ENCODE results near the gene OXNAD1.
"Not testable (repeated sequence)": the region's sequence is repeated elsewhere in the genome, so short reads cannot be mapped to it uniquely, and the experiment has no call there.

The OXNAD1 gene

DNA sequence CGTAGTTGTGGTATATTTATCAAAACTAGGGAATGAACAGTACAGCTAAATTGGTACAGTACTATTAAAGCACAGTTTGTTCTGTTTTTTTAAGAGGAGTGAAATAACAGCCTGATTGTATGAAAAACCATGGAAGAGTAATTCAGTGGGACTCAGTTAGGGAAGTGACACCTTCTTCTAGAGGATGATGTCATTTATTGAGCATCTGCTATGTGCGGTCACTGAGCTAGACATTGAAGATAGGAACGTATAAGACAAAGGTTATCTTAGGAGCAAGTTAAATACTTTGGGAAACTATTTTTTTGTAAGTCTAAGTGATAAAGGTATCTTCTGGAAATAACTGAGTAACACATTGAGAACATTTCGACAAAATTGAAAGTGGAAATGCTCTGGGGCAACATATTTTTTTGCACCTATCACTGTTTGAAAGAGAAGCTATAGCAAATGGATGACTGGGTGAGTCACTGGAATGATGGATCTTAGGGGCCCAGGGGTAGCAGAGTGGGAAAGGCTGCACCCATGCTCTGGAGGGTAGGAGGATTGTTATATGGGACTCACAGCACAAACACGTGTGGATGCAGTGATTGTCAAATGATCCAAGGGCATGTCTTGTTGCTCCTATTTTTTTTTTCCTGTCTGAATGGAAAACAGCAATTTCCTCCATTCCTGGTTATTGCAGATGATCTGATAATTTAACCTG lies 43.0 kb downstream of the OXNAD1 start:
- DNase-seq = no peak

DNA sequence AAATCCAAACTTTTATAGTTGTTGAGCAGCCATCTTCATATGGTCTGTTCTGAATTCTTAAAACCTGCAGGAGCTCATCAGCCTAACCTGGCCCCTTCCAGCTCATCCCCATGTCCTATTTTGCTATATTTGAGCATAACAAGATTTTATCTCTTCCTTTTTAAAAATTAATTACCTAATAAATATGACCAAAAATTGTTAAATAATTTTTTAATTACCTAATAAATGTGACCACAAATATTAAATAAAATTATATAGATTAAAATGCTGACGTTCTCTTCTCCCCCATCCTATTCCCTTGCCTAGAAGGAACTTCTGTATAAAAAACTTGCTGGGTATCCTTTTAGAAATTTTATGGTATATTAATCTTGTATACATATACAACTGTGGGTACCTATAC lies 43.7 kb downstream of the OXNAD1 start:
- DNase-seq = no peak

DNA sequence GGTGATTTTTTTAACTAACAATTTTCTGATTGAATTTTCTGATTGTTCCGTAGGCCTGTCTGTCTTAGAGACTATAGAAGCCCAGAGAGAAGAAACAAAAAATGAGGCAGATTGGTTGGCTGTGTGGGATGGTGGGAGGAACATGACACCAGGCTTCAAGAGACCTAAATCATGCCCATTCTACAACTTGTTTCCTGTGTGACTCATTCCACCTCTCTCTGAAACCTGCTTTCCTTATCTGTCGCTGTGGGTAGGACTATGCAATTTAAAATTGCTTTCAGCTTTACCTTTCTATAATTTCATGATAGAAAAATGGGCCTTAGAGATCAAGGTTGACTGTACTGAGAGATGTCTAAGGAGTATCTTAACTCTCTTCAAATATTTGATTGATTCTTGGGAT lies 44.5 kb downstream of the OXNAD1 start:
- DNase-seq = peak; percentile 85

DNA sequence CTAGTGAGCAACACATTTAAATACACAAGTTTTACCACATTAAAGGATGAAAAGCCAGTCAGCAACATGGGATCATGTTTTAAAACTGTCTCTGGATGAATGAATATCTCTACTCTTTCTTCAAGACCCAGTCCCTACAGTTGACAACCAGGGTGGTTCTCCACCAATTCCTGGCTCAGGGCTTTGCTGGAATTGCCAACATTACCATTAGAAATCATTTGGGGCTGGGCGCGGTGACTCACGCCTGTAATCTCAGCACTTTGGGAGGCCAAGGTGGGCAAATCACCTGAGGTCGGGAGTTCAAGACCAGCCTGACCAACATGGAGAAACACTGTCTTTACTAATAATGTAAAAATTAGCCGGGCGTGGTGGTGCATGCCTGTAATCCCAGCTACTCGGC lies 45.5 kb downstream of the OXNAD1 start:
- DNase-seq = not testable (repeated sequence)

DNA sequence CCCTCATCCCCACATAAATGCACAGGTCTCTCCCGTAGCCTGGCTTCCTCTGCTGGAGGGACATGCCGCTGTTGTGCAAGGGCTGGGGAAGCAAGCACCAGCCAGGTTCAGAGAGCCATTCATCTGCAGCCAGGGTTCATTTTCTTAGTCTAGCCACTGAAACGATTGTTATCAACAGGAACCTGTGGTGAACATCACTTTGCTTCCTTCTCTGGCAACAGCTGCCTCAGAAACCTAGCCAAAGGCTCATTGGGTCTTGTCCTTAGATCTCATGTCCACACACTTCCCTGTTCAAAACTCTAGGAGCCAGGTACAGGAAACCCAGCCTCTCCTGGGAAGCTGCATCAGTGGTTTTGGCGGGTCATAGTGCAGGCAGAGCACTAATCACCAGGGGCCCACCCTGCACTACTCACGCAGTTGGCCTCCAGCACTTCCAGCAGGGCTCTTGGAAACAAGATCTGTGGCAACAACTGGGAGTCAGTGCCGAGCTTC lies 47.0 kb downstream of the OXNAD1 start:
- DNase-seq = peak; percentile 77

DNA sequence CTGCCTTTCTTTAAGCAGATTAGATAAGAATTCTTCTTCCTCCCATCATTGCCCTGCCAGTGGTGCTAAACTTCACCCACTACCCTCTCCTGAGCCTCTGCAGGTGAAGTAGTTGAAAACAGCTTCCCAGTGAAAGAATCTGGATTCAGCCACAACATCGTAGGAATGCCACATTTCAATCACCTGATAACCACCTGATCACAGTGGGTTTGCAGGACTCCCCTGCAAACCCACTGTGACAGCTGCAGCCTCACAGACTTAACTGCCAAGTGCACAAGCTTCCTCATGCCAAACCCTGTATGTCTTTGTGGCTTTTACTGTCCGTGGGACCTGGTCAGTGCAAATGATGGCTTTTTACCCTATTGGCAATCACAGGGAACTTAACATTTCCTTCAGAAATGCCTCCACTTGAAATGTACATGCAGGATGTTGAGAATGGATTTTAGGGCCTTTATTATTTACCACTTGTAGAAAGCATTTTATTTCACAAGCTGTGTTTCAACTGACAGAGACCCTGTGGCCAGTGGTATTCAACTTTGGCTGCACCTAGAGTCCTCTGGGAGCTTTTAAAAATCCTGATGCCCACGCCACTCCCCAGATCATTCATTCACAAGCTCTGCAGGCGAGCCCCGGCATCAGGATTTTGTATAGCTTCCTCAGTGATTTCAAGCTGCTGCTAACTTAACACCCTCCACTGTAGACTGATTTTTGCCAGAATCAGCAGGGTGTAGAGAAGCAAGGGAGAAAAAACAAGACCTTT lies 49.1 kb downstream of the OXNAD1 start:
- no peak for DNase-seq

DNA sequence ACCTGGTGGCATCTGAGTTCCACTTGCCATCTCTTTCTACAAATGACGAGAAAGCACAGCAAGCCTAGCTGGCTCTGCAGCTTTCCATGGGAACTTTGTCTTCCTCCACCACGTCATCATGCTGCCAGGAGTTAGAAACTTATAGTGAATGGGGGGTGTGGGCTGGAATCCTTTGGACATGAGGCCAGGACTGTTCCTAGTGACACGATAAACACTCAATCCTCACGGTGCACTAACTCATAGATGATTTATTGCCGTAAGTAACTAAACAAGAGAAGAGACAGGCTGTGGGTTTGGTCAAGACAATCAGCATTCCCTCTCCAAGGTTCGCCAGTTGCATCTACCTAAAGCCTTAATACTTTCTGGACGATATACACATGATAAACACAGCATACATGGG lies 50.6 kb downstream of the OXNAD1 start:
- no peak for DNase-seq

DNA sequence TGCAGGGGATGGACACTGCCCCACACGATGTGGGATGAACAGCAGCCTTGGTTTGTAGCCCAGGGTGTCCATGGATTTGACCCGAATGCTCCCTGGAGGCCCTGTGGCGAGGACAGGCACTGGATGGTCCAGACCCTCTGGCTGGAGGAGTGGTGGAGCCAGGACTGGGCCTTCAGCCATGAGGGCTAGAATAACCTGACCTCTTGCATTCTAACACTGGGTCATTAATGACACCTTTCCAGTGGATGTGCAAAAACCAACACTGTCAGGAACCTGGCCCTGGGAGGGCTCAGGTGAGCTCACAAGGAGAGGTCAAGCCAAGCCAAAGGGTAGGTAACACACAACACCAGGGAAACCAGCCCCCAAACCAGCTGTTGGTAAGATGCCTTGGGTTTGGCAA lies 51.4 kb downstream of the OXNAD1 start:
- no peak for DNase-seq

DNA sequence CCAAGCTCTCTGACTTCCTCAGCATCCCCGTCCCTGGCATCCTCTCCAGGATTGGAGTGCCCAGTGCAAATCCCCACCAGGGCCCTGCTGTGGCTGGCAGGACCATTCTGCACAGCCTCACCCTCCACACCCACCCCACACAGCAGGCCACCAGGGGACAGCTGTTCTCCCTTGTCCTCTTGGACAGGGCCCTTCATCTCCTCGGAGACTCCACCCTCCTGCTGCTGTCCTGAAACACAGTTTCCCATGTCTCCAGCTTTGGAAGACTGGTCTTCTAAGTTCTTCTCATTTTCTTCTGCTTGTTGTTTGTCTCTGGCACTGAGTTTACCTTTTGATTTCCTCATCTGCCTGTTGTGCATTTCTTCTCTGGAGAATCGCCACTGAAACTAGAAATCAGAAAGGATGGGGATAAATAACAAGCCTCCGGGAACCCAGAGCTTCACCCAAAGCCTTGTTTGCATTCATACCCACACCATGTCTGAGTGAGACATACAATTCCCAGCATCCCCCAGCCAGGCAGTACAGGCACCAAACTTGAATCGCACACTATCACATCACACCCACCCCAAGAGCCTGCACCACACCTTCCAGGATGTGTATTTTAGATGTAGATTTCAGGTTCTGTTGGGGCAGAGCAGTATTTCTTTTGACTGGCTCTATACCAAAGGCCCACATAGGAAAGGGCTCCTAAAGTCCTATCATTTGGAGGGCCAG lies 52.0 kb downstream of the OXNAD1 start:
- DNase-seq = no peak

DNA sequence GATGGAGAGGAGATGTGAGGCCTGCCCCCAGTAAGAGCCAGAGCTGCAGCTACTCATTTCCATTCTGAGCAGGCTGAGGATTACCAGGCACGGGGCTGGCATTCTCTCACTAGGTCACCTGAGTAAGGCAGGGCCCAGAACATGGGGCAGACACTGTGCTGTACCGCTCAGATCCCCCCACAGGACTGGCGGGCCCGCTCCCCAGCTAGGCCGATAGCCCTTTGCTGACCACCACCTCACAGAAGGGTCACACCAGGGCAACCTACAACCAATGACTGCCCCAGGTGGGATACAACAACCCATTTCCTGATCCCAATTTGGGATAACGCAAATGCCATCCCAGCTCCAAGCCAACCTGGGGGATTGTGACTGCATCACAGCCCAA lies 52.5 kb downstream of the OXNAD1 start:
- DNase-seq = no peak

DNA sequence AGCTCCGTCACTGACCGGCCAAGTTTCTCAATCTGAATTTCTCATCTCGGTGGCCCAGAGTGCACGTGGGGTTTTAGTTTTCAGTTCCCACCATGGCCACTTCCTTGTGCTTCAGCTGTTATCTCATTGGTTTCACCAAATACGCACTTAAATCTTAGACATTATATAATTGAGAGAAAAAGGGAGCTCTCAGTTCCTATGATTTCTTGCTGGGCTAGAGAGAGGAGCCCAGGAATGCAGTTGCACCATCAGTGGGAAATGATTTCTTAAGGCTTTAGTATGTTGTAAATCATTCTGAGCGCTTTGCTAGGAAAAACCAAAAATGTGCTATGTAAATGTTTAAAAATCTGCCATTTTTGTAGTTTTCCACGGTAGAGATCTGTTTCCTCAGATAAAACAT lies 53.2 kb downstream of the OXNAD1 start:
- DNase-seq = no peak

DNA sequence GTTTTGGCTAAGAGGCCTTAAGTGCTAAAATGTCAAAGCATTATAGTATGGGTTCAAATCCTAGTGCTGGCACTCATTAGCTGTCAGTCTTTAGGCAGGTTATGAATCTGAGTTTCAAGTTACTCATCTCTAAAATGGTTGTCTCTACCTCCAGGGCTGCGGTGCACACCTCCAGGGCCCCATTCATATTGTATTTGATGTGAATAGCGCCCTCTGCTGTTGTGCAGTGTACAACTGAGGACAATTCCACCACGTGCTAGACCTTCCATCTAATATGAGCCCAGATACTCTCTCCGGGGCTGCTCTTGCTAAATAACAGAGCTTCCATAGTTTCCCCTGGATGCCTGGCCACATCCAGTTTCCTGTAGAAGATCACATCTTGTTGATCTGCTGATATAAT lies 54.3 kb downstream of the OXNAD1 start:
- peak; percentile 89 for DNase-seq

DNA sequence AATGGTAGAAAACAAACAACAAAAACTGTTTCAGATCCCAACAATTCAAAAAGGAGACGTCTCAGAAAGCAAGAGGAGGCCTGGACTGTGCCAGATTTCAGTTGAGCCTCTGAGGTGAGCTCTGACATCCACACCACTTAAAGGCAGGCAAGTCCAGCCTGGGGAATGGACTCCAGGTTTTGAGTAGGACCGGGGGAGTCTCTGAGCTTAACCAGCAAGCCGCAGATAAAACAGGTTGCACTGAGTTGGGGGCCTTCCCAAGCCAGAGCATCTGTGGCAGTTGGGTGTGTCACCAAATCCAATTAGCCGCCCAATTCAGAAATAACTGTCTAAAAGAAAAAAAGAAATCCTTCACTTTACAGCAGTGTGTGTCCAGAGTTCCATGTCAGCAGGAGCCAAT lies 54.7 kb downstream of the OXNAD1 start:
- no peak for DNase-seq

DNA sequence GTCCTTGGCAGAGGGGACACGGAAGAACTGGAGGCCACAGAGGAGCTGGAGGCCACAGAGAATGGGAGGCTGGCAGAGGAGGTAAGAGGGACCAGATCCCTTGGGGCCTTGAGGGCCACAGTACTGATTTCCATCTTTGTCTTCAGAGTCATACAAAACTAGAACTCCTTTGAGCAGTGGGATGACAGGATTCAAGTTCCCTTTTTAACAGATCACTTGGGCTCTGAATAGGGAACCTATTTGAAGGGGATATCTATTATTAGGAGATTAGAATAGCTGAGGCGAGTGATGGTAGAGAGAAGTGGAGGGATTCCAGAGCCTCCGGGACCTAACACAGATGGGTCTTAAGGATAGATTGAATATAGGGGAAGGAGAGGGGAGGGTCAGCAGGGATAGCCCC lies 55.7 kb downstream of the OXNAD1 start:
- DNase-seq = no peak

DNA sequence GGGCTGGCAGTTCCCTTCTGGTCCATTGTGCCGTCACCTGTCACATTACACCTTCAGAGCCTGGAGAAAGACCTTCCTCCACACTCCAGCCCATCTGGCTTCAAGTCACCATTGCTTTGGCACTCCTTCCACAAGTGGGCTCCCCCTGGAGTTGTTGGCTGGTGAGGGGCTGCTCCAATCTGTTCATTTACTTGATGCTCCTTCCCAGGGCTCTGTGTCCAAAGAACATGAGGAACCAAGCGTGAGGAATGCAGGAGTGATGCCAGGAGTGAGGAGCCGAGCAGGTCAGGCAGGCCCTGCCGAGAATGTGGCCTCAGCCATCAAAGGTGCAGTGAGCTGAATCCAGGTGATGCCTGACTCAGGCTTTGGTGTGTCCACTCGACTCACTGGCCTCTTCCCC lies 57.2 kb downstream of the OXNAD1 start:
- no peak for DNase-seq

DNA sequence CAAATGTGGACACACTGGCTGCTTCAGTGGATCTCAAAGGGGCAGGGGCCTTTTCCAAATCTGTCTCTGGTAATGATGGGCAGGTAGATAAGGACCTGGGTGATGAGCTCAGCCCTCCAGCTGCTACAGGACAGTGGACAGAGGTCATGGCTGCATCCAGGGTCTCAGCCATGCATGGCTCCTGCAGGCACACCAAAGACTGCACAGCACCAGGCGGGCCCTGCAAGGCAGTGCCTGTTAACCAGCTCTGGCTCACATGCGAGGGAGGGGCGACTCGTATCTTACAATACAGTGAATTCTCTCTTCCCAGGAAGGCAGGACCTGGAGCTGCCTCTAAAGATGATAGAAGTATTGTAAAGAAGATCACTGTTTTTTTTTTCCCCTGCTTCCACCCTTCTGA lies 58.7 kb downstream of the OXNAD1 start:
- DNase-seq = no peak

DNA sequence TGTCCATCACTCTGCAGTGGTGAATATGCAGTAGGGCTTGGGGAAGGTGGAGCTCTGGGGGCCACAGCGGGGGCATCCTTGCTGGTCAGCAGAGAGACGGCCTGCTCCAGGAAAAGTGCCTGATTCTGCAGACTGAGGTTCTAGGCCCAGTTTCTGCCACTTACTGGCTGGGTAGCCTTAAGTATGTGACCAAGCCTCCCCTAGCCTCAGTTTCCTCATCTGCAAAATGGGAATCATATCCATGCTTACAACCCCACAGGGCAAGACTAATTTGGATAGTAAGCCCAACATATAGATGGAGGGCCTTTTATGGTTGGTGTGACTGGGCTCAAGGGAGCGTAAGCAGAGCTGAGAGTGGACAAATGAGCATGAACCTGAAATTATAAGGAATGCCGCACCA lies 60.8 kb downstream of the OXNAD1 start:
- DNase-seq = no peak

DNA sequence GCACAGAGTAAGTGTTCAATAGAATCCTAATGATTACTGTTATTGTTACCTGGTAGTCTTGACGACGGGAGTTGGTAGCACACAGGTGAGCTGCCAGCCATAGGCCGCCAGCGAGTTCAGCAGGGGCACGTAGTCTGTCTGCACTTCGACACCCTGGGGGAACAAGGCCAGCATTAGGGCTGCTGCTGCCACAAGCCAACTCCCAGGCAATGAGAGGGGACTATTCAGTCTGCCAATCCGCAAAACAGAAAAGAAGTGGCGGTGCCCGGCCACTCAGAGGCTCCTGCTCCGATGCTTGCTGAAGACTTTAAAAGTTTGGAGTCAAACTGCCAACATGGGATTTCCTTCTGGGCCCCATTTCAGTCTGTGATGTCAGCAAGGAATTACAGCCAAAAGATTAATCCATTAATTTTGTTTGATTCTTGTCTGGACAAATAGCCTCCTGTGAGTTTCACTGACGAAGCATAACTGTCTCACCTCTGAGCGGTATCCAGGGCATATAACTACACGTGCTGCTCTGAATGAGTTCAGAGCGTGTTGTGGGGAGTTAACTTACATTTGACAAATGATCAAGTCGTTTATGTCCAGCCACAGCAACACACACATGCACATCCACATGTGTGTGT lies 61.8 kb downstream of the OXNAD1 start:
- no peak for DNase-seq

DNA sequence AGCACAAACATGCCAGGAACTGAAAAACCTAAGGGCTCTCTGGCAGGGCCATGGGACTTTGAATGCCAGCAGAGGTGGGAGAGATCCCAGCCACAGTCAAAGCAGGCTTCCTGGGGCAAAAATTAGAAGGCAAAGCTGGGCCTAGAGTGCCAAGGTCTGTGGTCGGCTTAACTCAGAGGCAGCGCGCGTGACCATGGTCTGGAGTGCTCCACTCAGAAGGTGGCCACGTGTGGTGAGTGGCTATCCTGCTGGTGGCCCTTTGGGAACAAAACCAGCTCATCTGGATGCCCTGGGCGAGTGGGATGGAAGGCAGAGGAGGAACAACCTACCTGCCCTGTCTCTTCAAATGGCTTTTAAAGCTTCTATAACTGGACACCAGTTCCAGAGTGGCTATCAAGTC lies 63.1 kb downstream of the OXNAD1 start:
- no peak for DNase-seq

DNA sequence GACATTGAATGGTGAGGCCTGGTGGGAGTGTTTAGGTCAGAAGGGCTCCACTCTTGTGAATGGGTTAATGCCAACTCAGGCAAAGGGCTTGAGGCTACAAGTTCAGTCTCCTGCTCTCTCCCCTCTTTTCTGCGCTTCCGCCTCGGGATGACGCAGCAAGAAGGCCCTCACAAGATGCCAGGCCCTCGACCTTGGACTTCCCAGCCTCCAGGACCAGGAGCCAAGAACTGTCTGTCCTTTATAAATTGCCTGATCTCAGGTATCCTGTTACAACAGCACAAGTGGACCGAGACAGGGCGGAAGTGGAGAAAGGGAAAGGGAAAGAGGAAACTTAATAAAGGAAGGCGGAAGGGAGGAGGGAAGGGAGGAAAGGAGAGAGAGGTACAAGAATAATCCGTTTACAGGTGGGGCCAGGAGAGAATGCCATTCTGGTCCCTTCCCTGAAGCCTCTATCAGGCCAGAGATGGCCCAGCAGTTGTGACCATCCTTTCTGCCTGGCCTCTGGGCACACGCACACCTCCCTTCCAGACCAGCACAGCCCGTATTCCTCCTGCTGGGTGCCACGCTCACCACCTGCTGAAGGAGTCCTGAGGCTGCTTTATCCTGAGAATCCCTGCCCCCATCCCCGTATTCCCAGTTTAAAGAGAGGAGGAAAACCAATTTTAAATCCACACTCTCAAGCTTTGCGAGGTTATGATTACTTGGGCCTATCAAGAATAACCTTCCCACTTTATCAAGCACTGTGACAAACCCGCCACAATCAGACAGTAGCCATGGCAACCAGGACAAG lies 64.2 kb downstream of the OXNAD1 start:
- DNase-seq = no peak

DNA sequence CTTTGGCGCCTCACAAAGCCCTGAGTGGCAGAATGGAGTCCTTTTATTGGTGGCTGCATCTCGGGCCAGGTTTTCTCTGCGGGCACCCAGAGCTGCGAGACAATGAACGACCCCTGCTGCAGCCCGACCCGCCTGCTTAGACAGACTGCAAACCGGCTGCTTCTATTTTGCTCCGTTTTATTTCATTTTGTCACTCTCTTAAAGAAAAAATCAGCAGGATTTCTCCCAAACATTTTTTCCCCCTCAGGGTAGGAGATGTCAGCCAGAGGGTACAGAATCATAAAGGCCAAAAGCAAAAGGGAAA lies 64.8 kb downstream of the OXNAD1 start:
- DNase-seq = no peak

DNA sequence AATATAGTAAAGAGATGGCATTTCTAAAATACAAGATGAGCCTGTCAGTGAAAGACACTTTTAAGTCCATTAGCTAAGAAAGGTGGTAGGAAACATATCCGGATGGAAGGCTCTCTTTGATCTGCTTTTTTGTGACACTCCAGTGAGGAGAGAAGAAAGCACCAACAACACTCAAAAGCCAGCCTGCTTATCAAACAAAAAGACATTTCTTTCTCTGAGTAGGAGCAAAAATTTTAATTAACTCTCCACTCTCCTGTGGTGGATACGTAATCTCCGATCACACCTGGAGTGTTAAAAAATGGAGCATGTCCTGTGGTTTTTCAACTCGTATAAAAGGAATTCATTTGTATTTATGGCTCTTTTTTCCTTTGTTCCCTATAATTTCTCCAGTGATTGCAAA lies 65.3 kb downstream of the OXNAD1 start:
- DNase-seq = no peak

DNA sequence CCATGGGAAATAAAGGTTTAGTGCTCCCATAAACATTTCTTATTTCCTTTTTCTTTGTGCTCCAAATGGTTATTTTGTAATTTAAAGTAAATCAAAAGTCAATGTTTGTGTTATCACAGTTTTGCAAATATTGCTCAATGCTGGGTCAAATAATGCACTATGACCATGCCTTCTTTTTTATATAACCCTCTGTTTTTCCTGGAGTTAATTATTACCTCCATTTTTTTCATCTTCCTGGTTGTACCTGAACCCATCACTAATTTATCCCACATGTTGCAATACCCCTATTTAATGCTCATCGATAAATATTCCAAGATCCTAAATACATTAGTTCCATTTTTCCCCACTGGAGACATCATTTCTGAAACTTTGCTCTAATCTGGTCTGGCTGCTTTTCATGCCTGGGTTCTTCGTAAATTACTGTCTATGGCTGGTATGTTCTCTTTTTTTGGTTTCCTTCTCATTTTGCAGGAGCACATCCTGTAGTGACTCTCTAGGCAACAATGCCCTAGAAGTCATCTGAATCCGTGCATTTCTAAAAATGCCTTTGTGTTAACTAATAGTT lies 66.4 kb downstream of the OXNAD1 start:
- no peak for DNase-seq
